ENCODE results near the gene RAB7A. TPM values are rescaled to one million over a fixed set of nuclear protein-coding genes. Genes with fewer than 3 reads are reported as not detected.
A peak's percentile ranks its signal among the peaks of the same experiment; 100 is the strongest.
"Not testable (repeated sequence)": the region's sequence is repeated elsewhere in the genome, so short reads cannot be mapped to it uniquely, and the experiment has no call there.

The RAB7A gene
- total RNA-seq, 6 experiments from 2014 or later: 84.0 to 145 (median 119) TPM

GRCh38 chr3:128823631-128824030 lies 97.6 kb downstream of the RAB7A start:
- no peaks in the 10 kb centered on the region for H3K27me3 ChIP-seq
- peaks cover 0 to 18% (median 2%) of the 10 kb centered on the region in 4 donors for H3K4me1 ChIP-seq
- intact Hi-C loops (cut with DNase I): no loop called here
- 44% methylated on average over 2 of the region's 3 CpGs for WGBS (ENCODE audit: insufficient coverage, low coverage, low lambda C conversion rate, missing lambda C conversion rate)
- no peak for DNase-seq
- H3K9me3 ChIP-seq: no peaks in the 10 kb centered on the region
- H3K36me3 ChIP-seq: no peaks in the 10 kb centered on the region
- peak overlapping the region in 1 of 3 donors; percentile 73 for H3K27ac ChIP-seq
- TF ChIP-seq POLR2A (IDR thresholded peaks at IDR 0.05) (no peak), CTCF (IDR thresholded peaks at IDR 0.05) (no peak)
- no peak overlapping the region for H3K4me3 ChIP-seq
- peak; percentile 39 to 53 (median 44) for ATAC-seq

GRCh38 chr3:128824132-128824850 lies 98.3 kb downstream of the RAB7A start:
- no peak for DNase-seq
- H3K4me3 ChIP-seq: no peak overlapping the region
- peaks cover 0 to 18% (median 2%) of the 10 kb centered on the region in 4 donors for H3K4me1 ChIP-seq
- H3K9me3 ChIP-seq: no peaks in the 10 kb centered on the region
- 44% methylated on average over 5 of the region's 10 CpGs for WGBS (ENCODE audit: insufficient coverage, low coverage, low lambda C conversion rate, missing lambda C conversion rate)
- ATAC-seq: peak; percentile 43 to 60 (median 54)
- no peaks in the 10 kb centered on the region for H3K36me3 ChIP-seq
- TF ChIP-seq CTCF (IDR thresholded peaks at IDR 0.05): no peak
- TF ChIP-seq POLR2A (IDR thresholded peaks at IDR 0.05): no peak
- peak overlapping the region in 1 of 3 donors; percentile 73 for H3K27ac ChIP-seq
- intact Hi-C loops (cut with DNase I): no loop called here
- H3K27me3 ChIP-seq: no peaks in the 10 kb centered on the region

- no peaks in the 10 kb centered on the region for H3K36me3 ChIP-seq
- intact Hi-C loops (cut with DNase I): no loop called here
- no peak for TF ChIP-seq POLR2A (IDR thresholded peaks at IDR 0.05)
- TF ChIP-seq CTCF (IDR thresholded peaks at IDR 0.05): no peak
- H3K27ac ChIP-seq: peak overlapping the region in 1 of 3 donors; percentile 73
- DNase-seq (peak in 2 of 3 donors; percentile 82 to 84), ATAC-seq (peak; percentile 40 to 77 (median 51))
- no peaks in the 10 kb centered on the region for H3K27me3 ChIP-seq
- peaks cover 0 to 18% (median 2%) of the 10 kb centered on the region in 4 donors for H3K4me1 ChIP-seq
- WGBS (ENCODE audit: insufficient coverage, low coverage, low lambda C conversion rate, missing lambda C conversion rate): 36% methylated on average over 4 of the region's 4 CpGs
- H3K9me3 ChIP-seq: no peaks in the 10 kb centered on the region
- no peak overlapping the region for H3K4me3 ChIP-seq
These were observed 99.2 kb downstream of the RAB7A start for GRCh38 chr3:128825117-128825725.

- H3K27me3 ChIP-seq; H3K4me3 ChIP-seq; DNase-seq; ATAC-seq; intact Hi-C loops (cut with DNase I); H3K27ac ChIP-seq; H3K9me3 ChIP-seq; H3K36me3 ChIP-seq; H3K4me1 ChIP-seq: not testable (repeated sequence)
- 85% methylated on average over 6 of the region's 9 CpGs for WGBS (ENCODE audit: insufficient coverage, low coverage, low lambda C conversion rate, missing lambda C conversion rate)
These were observed 103.1 kb downstream of the RAB7A start for GRCh38 chr3:128829087-128829486.

- DNase-seq; H3K9me3 ChIP-seq; ATAC-seq; intact Hi-C loops (cut with DNase I); H3K36me3 ChIP-seq; H3K4me1 ChIP-seq; H3K27ac ChIP-seq; H3K27me3 ChIP-seq; H3K4me3 ChIP-seq: not testable (repeated sequence)
- 54% methylated on average over 7 of the region's 7 CpGs for WGBS (ENCODE audit: insufficient coverage, low coverage, low lambda C conversion rate, missing lambda C conversion rate)
These were observed 104.1 kb downstream of the RAB7A start for GRCh38 chr3:128829925-128830625.

GRCh38 chr3:128830762-128831161 lies 104.8 kb downstream of the RAB7A start:
- H3K4me1 ChIP-seq; DNase-seq; ATAC-seq; intact Hi-C loops (cut with DNase I); H3K27me3 ChIP-seq; H3K9me3 ChIP-seq; H3K27ac ChIP-seq; H3K36me3 ChIP-seq; H3K4me3 ChIP-seq: not testable (repeated sequence)
- WGBS (ENCODE audit: insufficient coverage, low coverage, low lambda C conversion rate, missing lambda C conversion rate): 88% methylated on average over 5 of the region's 5 CpGs

GRCh38 chr3:128832979-128833378 lies 107.0 kb downstream of the RAB7A start:
- H3K4me3 ChIP-seq; H3K36me3 ChIP-seq; intact Hi-C loops (cut with DNase I); DNase-seq; H3K27ac ChIP-seq; H3K9me3 ChIP-seq; ATAC-seq; H3K4me1 ChIP-seq; H3K27me3 ChIP-seq: not testable (repeated sequence)
- WGBS (ENCODE audit: insufficient coverage, low coverage, low lambda C conversion rate, missing lambda C conversion rate): 86% methylated on average over 5 of the region's 5 CpGs
